Spinal cord (tissue), 10 donors: ENCODE measurements around the gene PNLIP. TPM values are rescaled to one million over a fixed set of nuclear protein-coding genes. Genes with fewer than 3 reads are reported as not detected.

Experiments
- DNase-seq, 6 donors: peaks; one replicate each; pipeline versions ENCODE4 v3.0.0 to v3.0.0-alpha.2; 2013 to 2015; ENCODE audit warnings: low spot score in 6 of 6, low read depth in 4 of 6
- H3K27ac ChIP-seq: one replicate; pipeline ENCODE4 v1.5.1; 2013; ENCODE audit warnings: low read depth, low read length, control low read depth
- H3K27me3 ChIP-seq: one replicate; pipeline ENCODE4 v1.6.1; 2013; ENCODE audit warnings: low read length; ENCODE audit not compliant: control insufficient read depth, insufficient read depth
- H3K36me3 ChIP-seq: one replicate; pipeline ENCODE4 v1.6.1; 2013; ENCODE audit warnings: low read length; ENCODE audit not compliant: control insufficient read depth, insufficient read depth
- H3K4me1 ChIP-seq: one replicate; pipeline ENCODE4 v1.6.1; 2013; ENCODE audit warnings: low read length; ENCODE audit not compliant: control insufficient read depth, insufficient read depth
- H3K4me3 ChIP-seq: one replicate; pipeline ENCODE4 v1.5.1; 2013; ENCODE audit warnings: low read depth, low read length, control low read depth
- H3K9me3 ChIP-seq: one replicate; pipeline ENCODE4 v1.6.1; 2013; ENCODE audit warnings: low read length; ENCODE audit not compliant: control insufficient read depth, insufficient read depth
- whole genome bisulfite sequencing: methylation state at CpG from one replicate; pipeline ENCODE4 v1.1.5; 2013; ENCODE audit warnings: missing lambda C conversion rate; ENCODE audit not compliant: insufficient coverage; 5-methylcytosine and 5-hydroxymethylcytosine counted together
- polyA plus RNA-seq, 2 donors: library from polyadenylated mRNA; unstranded; fragments of 120-200 nt; gene quantifications; one replicate each; pipeline ENCODE4 v1.2.1, GENCODE V29; 2013; ENCODE audit not compliant: insufficient read length in 2 of 2
- total RNA-seq, 2 donors: library from RNA; depleted of rRNA in 1 of 2; stranded (reverse); fragments of 120-200 nt in 1 of 2; fragments of >200 nt in 1 of 2; gene quantifications; one replicate each; pipeline versions ENCODE4 v1.2.3 to v1.2.4, GENCODE V29; 2013 to 2014
- donor health status: healthy.

The PNLIP gene
- total and polyA plus RNA-seq, 4 donors, result 0.11 to 0.57 (median 0.31) TPM

DNA sequence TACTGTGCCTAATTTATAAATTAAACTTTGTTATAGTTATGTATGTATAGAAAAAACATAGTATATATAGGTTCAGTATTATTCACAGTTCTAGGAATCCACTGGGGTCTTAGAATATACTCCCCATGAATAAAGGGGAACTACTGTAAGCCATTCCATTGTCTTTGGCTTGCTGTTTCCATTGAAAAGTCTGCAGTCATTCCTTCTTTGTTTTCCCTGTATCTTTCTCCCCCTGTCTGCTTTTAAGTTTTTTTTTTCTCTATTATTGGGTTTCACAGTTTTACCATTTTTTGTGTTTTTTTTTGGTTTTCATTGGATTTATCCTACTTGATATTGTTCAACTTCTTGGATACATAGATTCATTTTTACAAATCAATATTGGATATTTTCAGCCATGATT, 6.7 kb upstream of the PNLIP start:
- Histone ChIP-seq H3K4me3 (no peak overlapping the region), H3K27ac (no peak overlapping the region), H3K36me3 (no peaks in the 10 kb centered on the region), H3K27me3 (no peaks in the 10 kb centered on the region), H3K9me3 (peaks cover 8% of the 10 kb centered on the region), H3K4me1 (no peaks in the 10 kb centered on the region)
- no peak for DNase-seq

DNA sequence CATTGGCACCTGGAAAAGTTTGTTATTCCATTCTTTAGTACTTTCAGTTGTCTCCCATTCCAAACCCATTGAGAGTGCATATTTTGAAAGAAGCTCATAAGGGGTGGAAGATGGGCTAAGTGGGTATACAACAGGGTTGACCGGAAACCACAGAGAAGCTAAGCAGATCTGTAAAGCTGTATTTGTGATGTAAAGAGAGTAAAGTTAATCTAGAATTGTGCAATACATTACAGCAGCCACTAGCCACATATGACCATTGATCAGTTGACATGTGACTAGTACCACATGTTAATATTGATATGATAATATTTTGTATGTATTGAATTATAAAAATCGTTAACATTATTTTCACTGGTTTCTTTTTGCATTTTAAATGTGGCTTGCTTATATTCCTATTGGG, 4.9 kb upstream of the PNLIP start:
- H3K27ac ChIP-seq, result no peak overlapping the region
- whole genome bisulfite sequencing, result no CpG with 5 or more reads among the region's 2 CpGs
- H3K27me3 ChIP-seq, result no peaks in the 10 kb centered on the region
- H3K36me3 ChIP-seq, result no peaks in the 10 kb centered on the region
- no peak overlapping the region for H3K4me3 ChIP-seq
- peaks cover 6% of the 10 kb centered on the region for H3K9me3 ChIP-seq
- no peak for DNase-seq
- H3K4me1 ChIP-seq, result no peaks in the 10 kb centered on the region

DNA sequence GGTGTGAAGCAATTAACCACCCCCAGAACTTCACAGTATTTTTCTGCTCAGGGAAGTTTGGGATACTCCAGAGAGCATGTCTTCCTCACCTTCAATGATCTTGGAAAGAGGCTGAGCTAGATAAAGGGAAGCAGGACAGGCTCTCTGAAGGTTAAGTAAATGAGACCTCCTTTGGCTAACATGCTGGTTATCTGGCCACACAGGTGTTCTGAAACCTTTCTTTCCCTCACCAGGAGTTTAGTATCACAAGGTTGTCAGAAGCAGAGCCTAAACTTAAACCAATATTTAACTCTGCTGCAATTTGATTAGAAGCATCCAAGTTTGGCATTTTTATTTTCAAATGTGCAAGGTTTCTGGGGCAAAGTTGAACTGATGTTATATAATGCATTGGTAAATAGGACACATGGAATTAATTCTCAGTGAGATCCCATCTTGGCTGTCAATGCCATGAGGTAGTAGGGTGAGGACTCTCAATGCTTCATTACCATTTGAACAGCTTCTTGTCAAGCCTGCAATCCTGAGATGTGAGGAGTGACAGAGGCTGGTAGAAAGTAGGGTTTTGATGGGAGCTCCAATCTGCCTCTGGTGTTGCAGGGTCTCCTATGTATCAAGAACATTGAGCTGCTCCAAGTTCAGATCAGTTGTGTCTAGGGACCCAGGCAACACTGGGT, 3.6 kb upstream of the PNLIP start:
- H3K4me1 ChIP-seq, result no peaks in the 10 kb centered on the region
- H3K36me3 ChIP-seq, result no peaks in the 10 kb centered on the region
- no peaks in the 10 kb centered on the region for H3K27me3 ChIP-seq
- no peak overlapping the region for H3K4me3 ChIP-seq
- DNase-seq, result no peak
- H3K27ac ChIP-seq, result no peak overlapping the region
- H3K9me3 ChIP-seq, result peaks cover 5% of the 10 kb centered on the region

DNA sequence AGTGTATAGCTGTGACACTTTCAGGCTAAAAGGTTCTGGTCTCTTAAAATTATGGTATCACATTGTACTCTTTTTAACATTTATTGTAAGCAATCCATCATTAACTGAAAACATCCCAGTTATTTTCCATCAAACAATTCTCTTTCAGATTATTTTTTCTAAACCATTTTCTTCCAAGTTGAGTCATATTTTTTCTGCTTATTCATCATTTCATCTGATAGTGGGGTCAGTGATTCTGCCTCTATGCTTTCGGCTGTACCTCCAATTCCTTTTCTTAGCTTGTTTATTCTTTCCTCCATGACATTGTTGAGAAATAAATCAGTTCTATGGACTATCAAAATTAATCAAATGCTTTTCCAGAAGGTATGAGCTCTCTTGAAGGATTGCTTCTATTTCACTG, 609 bp upstream of the PNLIP start:
- Histone ChIP-seq H3K9me3 (no peaks in the 10 kb centered on the region), H3K4me3 (no peak overlapping the region), H3K4me1 (no peaks in the 10 kb centered on the region), H3K27ac (no peak overlapping the region), H3K36me3 (no peaks in the 10 kb centered on the region), H3K27me3 (no peaks in the 10 kb centered on the region)
- no CpG with 5 or more reads among the region's 1 CpG for WGBS
- DNase-seq, result peak in 1 of 6 donors; percentile 34

- no peaks in the 10 kb centered on the region for H3K9me3 ChIP-seq
- no peak overlapping the region for H3K4me3 ChIP-seq
- H3K4me1 ChIP-seq, result no peaks in the 10 kb centered on the region
- no peak overlapping the region for H3K27ac ChIP-seq
- H3K36me3 ChIP-seq, result no peaks in the 10 kb centered on the region
- DNase-seq, result no peak
- no peaks in the 10 kb centered on the region for H3K27me3 ChIP-seq
- WGBS, result 91% methylated on average over 5 of the region's 5 CpGs
Observed at GRCh38 chr10:116548301-116548700, 2.6 kb downstream of the PNLIP start.

DNA sequence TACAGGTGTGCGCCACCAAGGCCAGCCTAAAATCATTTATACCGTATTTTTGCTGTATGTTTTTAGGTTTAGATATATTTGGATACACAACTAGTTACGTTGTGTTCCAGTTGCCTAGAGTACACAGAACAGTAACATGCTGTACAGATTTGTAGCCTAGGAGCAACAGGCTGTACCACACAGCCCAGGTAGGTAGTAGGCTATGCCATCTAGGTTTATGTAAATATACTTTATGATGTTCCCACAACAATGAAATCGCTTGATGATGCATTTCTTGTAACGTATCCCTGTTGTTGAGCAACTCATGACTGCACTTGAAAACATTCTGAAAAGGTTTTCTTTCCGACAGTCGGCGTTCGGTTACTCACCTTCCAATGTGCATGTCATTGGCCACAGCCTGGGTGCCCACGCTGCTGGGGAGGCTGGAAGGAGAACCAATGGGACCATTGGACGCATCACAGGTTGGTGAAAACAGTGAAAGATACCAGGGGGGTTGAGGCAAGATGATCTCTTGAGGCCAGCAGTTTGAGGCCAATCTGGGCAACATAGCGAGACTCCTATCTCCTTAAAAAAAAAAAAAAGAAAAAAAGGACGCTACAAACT, 7.7 kb downstream of the PNLIP start:
- Histone ChIP-seq H3K27ac (no peak overlapping the region), H3K4me3 (no peak overlapping the region), H3K27me3 (no peaks in the 10 kb centered on the region), H3K36me3 (no peaks in the 10 kb centered on the region), H3K9me3 (no peaks in the 10 kb centered on the region), H3K4me1 (no peaks in the 10 kb centered on the region)
- DNase-seq, result no peak
- WGBS, result 98% methylated on average over 8 of the region's 13 CpGs

DNA sequence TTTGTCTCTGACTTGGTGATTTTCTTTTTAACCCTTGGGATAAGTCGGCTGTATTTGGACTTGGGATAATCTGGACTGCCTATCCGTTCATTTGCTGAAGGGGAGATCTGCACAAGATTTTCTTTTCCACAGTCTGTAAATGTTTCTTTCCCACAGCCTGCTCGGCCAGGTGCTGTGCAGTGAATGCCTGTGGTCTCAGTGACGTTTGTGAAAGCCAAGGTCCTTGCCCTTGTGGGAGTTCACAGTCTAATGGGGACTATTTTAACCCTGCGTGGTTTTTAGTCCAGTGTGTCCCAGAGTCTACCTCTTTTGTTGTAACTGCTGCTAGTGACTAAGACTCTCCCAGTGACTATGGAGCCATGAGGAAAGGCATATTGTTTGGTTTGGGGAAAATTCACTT, 8.9 kb downstream of the PNLIP start:
- 54% methylated on average over 3 of the region's 5 CpGs for WGBS

DNA sequence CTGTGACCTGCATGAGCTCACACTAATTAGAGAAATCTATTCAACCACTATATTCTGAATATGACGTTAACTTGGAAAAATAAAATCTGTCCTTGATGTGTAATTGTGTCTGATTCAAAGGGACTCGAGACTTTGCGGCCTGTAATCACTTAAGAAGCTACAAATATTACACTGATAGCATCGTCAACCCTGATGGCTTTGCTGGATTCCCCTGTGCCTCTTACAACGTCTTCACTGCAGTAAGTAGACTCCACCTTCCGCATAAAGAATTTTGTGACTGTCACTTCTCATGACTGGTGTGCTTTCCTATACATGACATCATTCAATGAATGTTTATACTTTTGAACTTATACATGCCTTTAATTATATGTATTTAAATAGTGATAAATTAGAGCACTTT, 10.1 kb downstream of the PNLIP start:
- no peaks in the 10 kb centered on the region for H3K36me3 ChIP-seq
- WGBS, result 100% methylated on average over 1 of the region's 6 CpGs

More for the DNA sequence above, 8.9 kb downstream of the PNLIP start:
- no peaks in the 10 kb centered on the region for H3K4me1 ChIP-seq
- H3K27ac ChIP-seq, result no peak overlapping the region
- H3K36me3 ChIP-seq, result no peaks in the 10 kb centered on the region
- H3K27me3 ChIP-seq, result no peaks in the 10 kb centered on the region
- no peak overlapping the region for H3K4me3 ChIP-seq
- no peaks in the 10 kb centered on the region for H3K9me3 ChIP-seq
- DNase-seq, result no peak

DNA sequence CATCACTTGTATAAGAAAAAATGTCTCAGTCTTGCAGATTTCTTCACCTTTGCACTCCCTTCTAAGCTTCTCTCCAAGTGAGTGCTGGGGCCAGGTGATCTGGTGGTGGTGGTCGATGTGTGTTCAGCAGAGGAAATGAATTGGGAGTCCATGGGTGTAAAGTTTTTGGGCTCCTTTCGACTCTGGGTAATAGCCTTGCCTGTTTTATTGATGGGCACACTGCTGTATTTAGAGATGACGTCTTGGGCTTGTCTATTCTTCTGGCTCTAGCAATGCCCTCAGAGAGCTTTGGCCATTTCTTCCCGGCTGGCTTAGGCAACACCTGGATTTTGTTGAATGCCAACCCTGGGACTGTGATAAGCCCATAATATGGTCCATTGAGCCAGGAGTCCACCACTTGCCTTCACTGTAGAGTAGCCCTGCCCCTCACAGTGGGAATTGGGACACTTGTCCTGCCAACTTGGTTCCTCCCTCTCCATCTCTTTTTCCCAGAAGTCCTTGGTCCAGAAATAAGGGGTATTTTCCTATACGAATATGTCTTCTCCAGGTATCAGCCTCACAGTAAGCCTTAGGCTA, 11.7 kb downstream of the PNLIP start:
- DNase-seq, result no peak
- no peak overlapping the region for H3K27ac ChIP-seq
- no peaks in the 10 kb centered on the region for H3K27me3 ChIP-seq
- H3K4me1 ChIP-seq, result no peaks in the 10 kb centered on the region
- 94% methylated on average over 5 of the region's 5 CpGs for whole genome bisulfite sequencing
- no peaks in the 10 kb centered on the region for H3K36me3 ChIP-seq
- no peak overlapping the region for H3K4me3 ChIP-seq
- H3K9me3 ChIP-seq, result no peaks in the 10 kb centered on the region

More for the DNA sequence above, 10.1 kb downstream of the PNLIP start:
- no peaks in the 10 kb centered on the region for H3K9me3 ChIP-seq
- H3K27me3 ChIP-seq, result no peaks in the 10 kb centered on the region
- DNase-seq, result peak in 1 of 6 donors; percentile 27
- no peak overlapping the region for H3K27ac ChIP-seq
- no peaks in the 10 kb centered on the region for H3K4me1 ChIP-seq
- H3K4me3 ChIP-seq, result no peak overlapping the region

DNA sequence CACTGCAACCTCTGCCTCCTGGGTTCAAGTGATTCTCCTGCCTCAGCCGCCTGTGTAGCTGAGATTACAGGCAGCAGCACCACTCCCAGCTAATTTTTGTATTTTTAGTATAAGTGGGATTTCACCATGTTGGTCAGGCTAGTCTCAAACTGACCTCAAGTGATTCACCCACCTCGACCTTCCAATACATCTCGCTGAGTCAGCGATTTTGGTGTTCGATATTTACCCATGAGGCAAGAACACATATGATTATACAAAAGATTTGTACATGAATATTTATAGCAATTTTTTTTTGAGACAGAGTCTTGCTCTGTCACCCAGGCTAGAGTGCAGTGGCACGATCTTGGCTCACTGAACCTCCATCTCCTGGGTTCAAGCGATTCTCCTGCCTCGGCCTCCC, 19.8 kb downstream of the PNLIP start:
- H3K27me3 ChIP-seq, result no peaks in the 10 kb centered on the region
- H3K4me1 ChIP-seq, result no peaks in the 10 kb centered on the region
- DNase-seq, result no peak
- no peak overlapping the region for H3K4me3 ChIP-seq
- no peaks in the 10 kb centered on the region for H3K9me3 ChIP-seq
- no peaks in the 10 kb centered on the region for H3K36me3 ChIP-seq
- 100% methylated on average over 4 of the region's 8 CpGs for WGBS
- no peak overlapping the region for H3K27ac ChIP-seq
